HG03139 (cell line): ENCODE data around the gene RNF168.
"Not testable (repeated sequence)": the region's sequence is repeated elsewhere in the genome, so short reads cannot be mapped to it uniquely, and the experiment has no call there.

Source experiments
- ATAC-seq: cut with Tn5 transposase; IDR thresholded peaks from one replicate; pipeline ENCODE4 v1.9.1; 2021; ENCODE audit not compliant: unreplicated experiment

RNF168 gene

GRCh38 chr3:196503196-196504076 lies at the start of gene RNF168:
TSS of gene RNF168 (minus strand) at chr3:196503768. CDS start at chr3:196503173, 595 bp downstream.
- peak; percentile 79 for ATAC-seq

GRCh38 chr3:196552253-196552652 lies 48.7 kb upstream of the RNF168 start:
- ATAC-seq = no peak

- ATAC-seq = not testable (repeated sequence)
These were observed 46.6 kb upstream of the RNF168 start for GRCh38 chr3:196550172-196550571.

GRCh38 chr3:196549312-196549711 lies 45.7 kb upstream of the RNF168 start:
- not testable (repeated sequence) for ATAC-seq

GRCh38 chr3:196547067-196547466 lies 43.5 kb upstream of the RNF168 start:
- ATAC-seq = no peak

- ATAC-seq = no peak
These were observed 43.0 kb upstream of the RNF168 start for GRCh38 chr3:196546537-196546936.

GRCh38 chr3:196544491-196544992 lies 41.0 kb upstream of the RNF168 start:
- no peak for ATAC-seq

GRCh38 chr3:196541684-196542445 lies 38.3 kb upstream of the RNF168 start:
- no peak for ATAC-seq

GRCh38 chr3:196537319-196537984 lies 33.9 kb upstream of the RNF168 start:
- no peak for ATAC-seq

GRCh38 chr3:196533260-196533681 lies 29.7 kb upstream of the RNF168 start:
- ATAC-seq = no peak

GRCh38 chr3:196531418-196531817 lies 27.9 kb upstream of the RNF168 start:
- no peak for ATAC-seq

GRCh38 chr3:196528639-196529233 lies 25.2 kb upstream of the RNF168 start:
- ATAC-seq = peak; percentile 74

GRCh38 chr3:196525141-196525540 lies 21.6 kb upstream of the RNF168 start:
- no peak for ATAC-seq

- ATAC-seq = no peak
These were observed 21.0 kb upstream of the RNF168 start for GRCh38 chr3:196524527-196524926.

- ATAC-seq = no peak
These were observed 20.3 kb upstream of the RNF168 start for GRCh38 chr3:196523841-196524240.

- ATAC-seq = not testable (repeated sequence)
These were observed 17.7 kb upstream of the RNF168 start for GRCh38 chr3:196521291-196521690.

- no peak for ATAC-seq
These were observed 16.1 kb upstream of the RNF168 start for GRCh38 chr3:196519718-196520082.

GRCh38 chr3:196518966-196519717 lies 15.6 kb upstream of the RNF168 start:
- ATAC-seq = no peak

GRCh38 chr3:196517919-196518318 lies 14.4 kb upstream of the RNF168 start:
- ATAC-seq = no peak

- ATAC-seq = no peak
These were observed 13.7 kb upstream of the RNF168 start for GRCh38 chr3:196517162-196517800.
